H1 (cell line): ENCODE measurements around the gene ERCC3.
"Not testable (repeated sequence)": the region's sequence is repeated elsewhere in the genome, so short reads cannot be mapped to it uniquely, and the experiment has no call there.

Source experiments
- CHD2 ChIP-seq: IDR thresholded peaks from 2 replicates; pipeline ENCODE4 v1.6.1; 2012; ENCODE audit warnings: low read length, improper control_type of control experiment
- CTCF ChIP-seq, 3 experiments: IDR thresholded peaks; 1 replicate in 2 of 3; 2 replicates in 1 of 3; pipeline versions ENCODE4 v1.5.1 to v1.6.1; 2011; ENCODE audit warnings: low read length in 3 of 3, mild to moderate bottlenecking in 3 of 3, inconsistent platforms in 2 of 3, low read depth in 1 of 3, moderate library complexity in 1 of 3; ENCODE audit not compliant: insufficient read depth in 1 of 3; ENCODE audit errors: control extremely low read depth in 1 of 3
- SUZ12 ChIP-seq: fragments of 200-600 bp; sonication (generic); IDR thresholded peaks from 2 replicates; pipeline ENCODE4 v1.6.1; 2012; ENCODE audit warnings: mild to moderate bottlenecking, inconsistent platforms, low read length, moderate library complexity, mixed read lengths
- TAF1 ChIP-seq: IDR thresholded peaks from 2 replicates; pipeline ENCODE4 v1.6.1; 2011; ENCODE audit warnings: mild to moderate bottlenecking, low read depth, low read length
- YY1 ChIP-seq: IDR thresholded peaks from 2 replicates; pipeline ENCODE4 v1.6.1; 2011; ENCODE audit warnings: low read depth, mild to moderate bottlenecking, low read length

DNA sequence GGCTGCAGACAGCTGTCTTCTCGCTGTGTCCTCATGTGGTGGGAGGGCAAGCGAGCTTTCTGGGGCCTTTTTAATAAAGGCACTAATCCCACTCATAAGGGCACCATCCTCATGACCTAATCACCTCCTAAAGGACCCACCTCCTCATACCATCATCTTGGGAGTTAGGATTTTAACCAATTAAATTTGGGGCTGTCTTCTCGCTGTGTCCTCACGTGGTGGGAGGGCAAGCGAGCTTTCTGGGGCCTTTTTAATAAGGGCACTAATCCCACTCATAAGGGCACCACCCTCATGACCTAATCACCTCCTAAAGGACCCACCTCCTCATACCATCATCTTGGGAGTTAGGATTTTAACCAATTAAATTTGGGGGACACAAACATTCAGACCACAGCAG lies 66.7 kb downstream of the ERCC3 start:
- not testable (repeated sequence) for TF ChIP-seq CTCF (IDR thresholded peaks at IDR 0.05; ENCODE audit: control extremely low read depth in 1 of 3, insufficient read depth in 1 of 3, low read depth in 1 of 3, low read length in 3 of 3); TAF1; SUZ12; YY1; CHD2
